Activated naive CD4-positive, alpha-beta T cell treated with anti-CD3 and anti-CD28 coated beads, Interleukin-2, amount 10 ng/mL, durations not matched to agents 7 days and 5 days (primary cell): Measurements from ENCODE around the gene MACC1.

ENCODE experiments used
- CTCF ChIA-PET: fragments of 350-600 bp; sonication (Branson Sonifier 250); formaldehyde crosslinking; loops from one replicate; lab custom pipeline; 2021; ENCODE audit warnings: antibody characterized with exemption; lab: Charles Lee
- DNase-seq: peaks from one replicate; pipeline ENCODE4 v3.0.0-alpha.2; 2020
- H3K27ac Mint-ChIP-seq: one replicate; pipeline ENCODE4 v1.8.0; 2021; ENCODE audit warnings: mild to moderate bottlenecking, moderate library complexity, mixed read lengths
- H3K27me3 Mint-ChIP-seq: one replicate; pipeline ENCODE4 v1.8.0; 2021; ENCODE audit warnings: mild to moderate bottlenecking, mixed read lengths
- H3K36me3 Mint-ChIP-seq: one replicate; pipeline ENCODE4 v1.8.0; 2021; ENCODE audit warnings: mixed read lengths
- H3K4me1 Mint-ChIP-seq: one replicate; pipeline ENCODE4 v1.8.0; 2021; ENCODE audit warnings: mixed read lengths
- H3K4me3 Mint-ChIP-seq: one replicate; pipeline ENCODE4 v1.8.0; 2021; ENCODE audit warnings: mild to moderate bottlenecking, moderate library complexity, mixed read lengths
- H3K9me3 Mint-ChIP-seq: one replicate; pipeline ENCODE4 v1.8.0; 2021; ENCODE audit warnings: mixed read lengths

Gene MACC1

DNA sequence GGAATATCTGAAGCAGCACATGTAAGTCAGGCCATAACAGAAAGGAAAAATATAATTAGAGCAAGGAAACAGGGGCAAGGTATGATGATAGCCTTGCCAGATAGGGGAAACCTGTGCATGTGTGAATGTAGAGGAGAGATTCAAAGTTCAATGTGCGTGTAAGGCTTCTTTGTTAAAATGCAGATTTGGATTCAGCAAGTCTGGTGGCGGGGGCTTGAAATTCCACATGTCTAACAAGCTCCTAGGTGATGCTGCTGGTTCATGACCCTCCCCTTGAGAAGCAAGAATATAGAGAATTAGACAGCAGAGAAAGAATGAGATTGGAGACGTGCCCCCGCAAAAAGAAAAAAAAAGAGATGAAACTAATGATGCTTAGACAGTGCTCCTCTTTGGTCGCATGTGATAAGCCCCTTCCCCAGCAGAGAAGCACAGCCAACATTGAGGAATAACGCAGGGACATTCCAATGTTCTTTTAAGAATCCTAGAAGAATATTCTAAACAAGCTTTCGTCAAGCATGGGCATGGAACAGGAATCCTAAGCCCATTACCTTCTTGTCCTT, 21.1 kb upstream of the MACC1 start:
- no peak overlapping the region for H3K4me3 Mint-ChIP-seq
- CTCF ChIA-PET: no interaction called here
- H3K27ac Mint-ChIP-seq: no peak overlapping the region
- H3K27me3 Mint-ChIP-seq: no peaks in the 10 kb centered on the region
- DNase-seq: no peak
- no peaks in the 10 kb centered on the region for H3K9me3 Mint-ChIP-seq
- H3K36me3 Mint-ChIP-seq: no peaks in the 10 kb centered on the region
- H3K4me1 Mint-ChIP-seq: peaks cover 2% of the 10 kb centered on the region

GRCh38 chr7:20237464-20238193, 20.4 kb upstream of the MACC1 start:
- Mint-ChIP-seq H3K27me3 (no peaks in the 10 kb centered on the region), H3K27ac (no peak overlapping the region), H3K36me3 (no peaks in the 10 kb centered on the region), H3K4me3 (no peak overlapping the region), H3K4me1 (peaks cover 2% of the 10 kb centered on the region), H3K9me3 (no peaks in the 10 kb centered on the region)
- no peak for DNase-seq
- CTCF ChIA-PET: no interaction called here

DNA sequence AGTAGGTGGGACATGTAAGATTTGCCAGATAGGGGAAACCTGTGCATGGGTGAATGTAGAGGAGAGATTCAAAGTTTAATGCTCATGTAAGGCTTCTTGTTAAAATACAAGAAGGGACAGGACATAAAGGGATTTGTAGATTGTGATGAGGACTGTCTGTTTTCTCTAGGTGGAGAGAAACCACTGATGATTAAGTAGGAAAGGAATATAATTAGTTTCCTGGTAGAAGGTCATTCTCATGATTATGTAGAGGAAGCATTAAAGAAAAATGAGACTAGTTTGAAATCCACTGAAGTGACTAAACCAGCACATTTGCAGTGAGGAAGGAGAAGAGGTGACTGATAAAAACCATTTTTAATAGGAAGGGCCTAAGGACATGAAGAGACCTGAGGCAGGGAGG, 19.6 kb upstream of the MACC1 start:
- CTCF ChIA-PET: no interaction called here
- Mint-ChIP-seq H3K4me3 (no peak overlapping the region), H3K36me3 (no peaks in the 10 kb centered on the region), H3K27ac (no peak overlapping the region), H3K27me3 (no peaks in the 10 kb centered on the region), H3K9me3 (no peaks in the 10 kb centered on the region), H3K4me1 (peaks cover 2% of the 10 kb centered on the region)
- no peak for DNase-seq

DNA sequence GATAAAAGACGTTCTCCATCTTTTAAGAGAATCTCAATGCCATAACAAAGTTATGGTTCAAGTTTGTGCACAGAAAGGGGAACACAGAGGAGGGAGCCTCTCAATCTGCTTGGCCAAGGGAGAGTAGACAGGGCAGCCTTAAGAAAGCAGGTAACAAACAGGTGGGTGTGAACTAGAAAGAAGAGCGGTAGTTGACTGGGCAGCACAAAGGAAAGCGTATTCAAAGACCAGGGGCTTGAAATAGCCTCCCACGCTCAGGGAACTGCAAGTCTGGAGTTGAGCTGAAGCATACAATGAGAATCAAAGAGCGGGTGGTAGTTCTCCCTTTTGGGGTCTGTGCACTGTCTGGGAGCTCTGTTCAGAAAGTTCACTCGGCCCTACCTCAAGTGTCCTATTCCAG, 18.9 kb upstream of the MACC1 start:
- Mint-ChIP-seq H3K9me3 (no peaks in the 10 kb centered on the region), H3K27ac (no peak overlapping the region), H3K27me3 (no peaks in the 10 kb centered on the region), H3K4me1 (peaks cover 2% of the 10 kb centered on the region), H3K36me3 (no peaks in the 10 kb centered on the region), H3K4me3 (no peak overlapping the region)
- CTCF ChIA-PET: no interaction called here
- no peak for DNase-seq

DNA sequence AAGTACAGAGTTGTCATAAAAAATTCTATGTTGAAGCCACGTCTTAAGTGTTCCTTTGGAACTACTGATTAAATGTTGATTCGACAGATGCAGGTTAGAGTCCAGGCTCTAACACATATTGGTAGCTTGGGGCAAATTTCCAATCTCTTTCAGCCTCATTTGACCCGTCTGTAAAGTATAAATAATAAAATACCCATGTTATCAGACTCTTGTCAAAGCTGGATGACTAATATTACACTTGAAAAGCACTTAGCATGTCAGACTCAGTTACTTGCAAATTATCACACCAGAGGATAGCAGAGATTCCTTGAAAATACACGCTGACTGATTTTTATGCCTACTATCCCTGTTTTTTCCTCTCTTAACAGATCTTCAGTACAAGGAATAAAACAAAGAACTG, 18.1 kb upstream of the MACC1 start:
- no peaks in the 10 kb centered on the region for H3K9me3 Mint-ChIP-seq
- CTCF ChIA-PET: interaction anchor here (0.9 kb wide), 1 partner anchor 16 kb away, joined by 3 read pairs; no protein-coding TSS in a partner anchor
- no peak overlapping the region for H3K27ac Mint-ChIP-seq
- peaks cover 2% of the 10 kb centered on the region for H3K4me1 Mint-ChIP-seq
- DNase-seq: no peak
- H3K36me3 Mint-ChIP-seq: no peaks in the 10 kb centered on the region
- no peaks in the 10 kb centered on the region for H3K27me3 Mint-ChIP-seq
- no peak overlapping the region for H3K4me3 Mint-ChIP-seq

GRCh38 chr7:20233362-20233761, 16.2 kb upstream of the MACC1 start:
- CTCF ChIA-PET: no interaction called here
- no peak for DNase-seq
- Mint-ChIP-seq H3K4me3 (no peak overlapping the region), H3K36me3 (no peaks in the 10 kb centered on the region), H3K27ac (no peak overlapping the region), H3K27me3 (no peaks in the 10 kb centered on the region), H3K4me1 (no peaks in the 10 kb centered on the region), H3K9me3 (no peaks in the 10 kb centered on the region)

DNA sequence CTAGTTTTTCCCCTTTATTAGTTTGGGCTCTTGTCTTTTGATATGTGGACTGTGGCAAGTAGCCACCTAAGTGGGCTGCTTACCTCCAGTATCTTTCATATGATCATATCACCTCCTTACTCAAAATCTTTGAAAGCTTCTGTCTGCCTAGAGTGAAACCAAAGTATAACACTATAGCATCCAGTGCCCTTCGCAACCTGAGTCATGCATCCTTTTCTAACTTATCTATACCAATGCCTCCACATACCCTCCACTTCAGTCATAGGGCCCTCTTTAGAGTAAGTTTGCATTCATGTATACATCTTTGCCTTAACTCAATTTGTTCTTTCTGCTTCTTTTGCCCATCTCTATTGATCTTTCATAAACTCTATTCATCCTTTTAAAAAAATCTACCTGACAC, 15.7 kb upstream of the MACC1 start:
- Mint-ChIP-seq H3K36me3 (no peaks in the 10 kb centered on the region), H3K9me3 (no peaks in the 10 kb centered on the region), H3K4me3 (no peak overlapping the region), H3K27ac (no peak overlapping the region), H3K27me3 (no peaks in the 10 kb centered on the region), H3K4me1 (no peaks in the 10 kb centered on the region)
- CTCF ChIA-PET: no interaction called here
- no peak for DNase-seq

DNA sequence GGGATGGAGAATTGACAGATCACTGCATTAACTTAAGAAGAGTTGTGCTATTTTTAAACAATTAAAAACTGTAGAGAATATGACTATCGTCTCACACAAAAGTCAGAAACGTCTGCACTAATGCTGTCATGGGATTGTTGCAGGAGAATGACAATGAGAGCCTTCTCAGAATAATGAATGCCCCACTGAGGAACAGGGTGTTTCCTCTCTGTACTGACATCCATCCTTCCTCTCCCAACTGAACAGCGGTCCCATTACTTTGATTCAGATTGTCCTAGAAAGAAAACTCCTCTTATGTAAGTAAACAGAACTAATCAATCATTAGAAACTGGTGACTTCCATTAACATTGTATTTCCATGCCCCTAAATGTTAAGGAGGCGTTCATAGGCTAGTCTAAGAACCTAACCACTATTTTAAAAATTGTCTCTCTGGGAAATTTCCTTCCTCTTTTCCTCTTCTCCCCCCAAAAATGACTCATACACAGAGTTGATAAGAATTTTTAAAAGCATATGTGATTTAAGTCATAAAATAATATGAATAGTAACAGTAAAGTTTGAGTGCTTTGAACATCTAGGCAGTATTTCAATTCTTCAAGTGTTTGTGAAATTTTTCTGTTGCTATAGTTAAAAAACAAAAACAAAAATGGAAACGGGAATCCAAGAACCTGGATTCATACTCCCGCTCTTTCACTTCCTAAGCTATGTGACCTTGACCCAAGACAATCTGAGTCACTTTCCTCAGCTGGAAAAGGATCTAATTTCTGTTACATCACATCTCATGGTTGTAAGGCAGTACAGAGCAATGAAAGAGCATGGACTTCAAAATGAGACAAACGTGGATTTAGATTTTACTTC, 12.7 kb upstream of the MACC1 start:
- Mint-ChIP-seq H3K9me3 (no peaks in the 10 kb centered on the region), H3K4me3 (no peak overlapping the region), H3K36me3 (no peaks in the 10 kb centered on the region), H3K27ac (no peak overlapping the region), H3K27me3 (no peaks in the 10 kb centered on the region), H3K4me1 (no peaks in the 10 kb centered on the region)
- CTCF ChIA-PET: no interaction called here
- DNase-seq: no peak

DNA sequence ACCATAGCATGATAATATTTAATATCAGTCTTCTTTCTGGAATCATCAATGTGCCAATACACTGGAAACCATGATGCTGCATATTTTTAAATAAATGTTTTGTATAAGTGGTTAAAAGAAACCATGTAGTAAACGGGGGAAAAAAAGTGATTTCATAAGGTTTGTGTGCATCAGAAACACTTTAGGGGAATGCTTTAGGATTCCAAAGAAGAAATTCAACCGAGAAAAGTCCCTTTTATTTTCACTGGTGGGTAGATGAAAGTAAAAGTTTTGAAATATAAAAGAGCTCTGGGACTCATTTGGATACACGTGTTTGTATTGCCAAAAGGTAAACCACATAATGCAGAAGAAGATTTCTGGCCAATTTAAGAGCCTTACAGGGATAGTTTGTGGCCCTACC, 11.9 kb upstream of the MACC1 start:
- CTCF ChIA-PET: no interaction called here

GRCh38 chr7:20228654-20229053, 11.5 kb upstream of the MACC1 start:
- no peaks in the 10 kb centered on the region for H3K4me1 Mint-ChIP-seq
- no peaks in the 10 kb centered on the region for H3K27me3 Mint-ChIP-seq
- H3K4me3 Mint-ChIP-seq: no peak overlapping the region
- no peaks in the 10 kb centered on the region for H3K9me3 Mint-ChIP-seq
- CTCF ChIA-PET: no interaction called here
- H3K36me3 Mint-ChIP-seq: no peaks in the 10 kb centered on the region
- no peak for DNase-seq
- no peak overlapping the region for H3K27ac Mint-ChIP-seq

More for the DNA sequence above, 11.9 kb upstream of the MACC1 start:
- H3K27me3 Mint-ChIP-seq: no peaks in the 10 kb centered on the region
- H3K27ac Mint-ChIP-seq: no peak overlapping the region
- no peaks in the 10 kb centered on the region for H3K36me3 Mint-ChIP-seq
- H3K9me3 Mint-ChIP-seq: no peaks in the 10 kb centered on the region
- DNase-seq: no peak
- no peaks in the 10 kb centered on the region for H3K4me1 Mint-ChIP-seq
- H3K4me3 Mint-ChIP-seq: no peak overlapping the region

DNA sequence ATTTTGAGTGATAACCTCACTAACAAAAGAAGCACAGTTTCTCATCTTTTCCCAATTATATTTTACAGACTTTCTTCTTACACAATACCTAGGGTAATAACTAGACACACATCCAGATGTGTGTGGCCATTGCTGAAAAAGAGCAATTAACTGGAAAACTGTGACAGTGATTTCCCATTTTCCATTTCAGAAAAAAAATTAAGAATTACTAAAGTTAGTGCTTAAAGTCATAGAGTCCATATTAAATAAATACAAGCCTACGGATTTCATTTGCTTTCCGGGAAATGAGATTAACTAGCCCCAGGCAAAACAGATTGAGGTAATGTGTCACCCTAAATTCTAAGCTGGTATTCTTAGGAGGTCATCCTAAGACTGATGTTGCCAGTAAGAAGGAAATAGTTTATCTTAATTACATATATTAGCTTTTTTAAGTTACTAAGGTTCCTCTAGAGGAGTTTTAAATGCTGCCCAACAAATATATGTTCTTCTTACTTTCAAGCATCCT, 10.2 kb upstream of the MACC1 start:
- Mint-ChIP-seq H3K4me3 (no peak overlapping the region), H3K4me1 (no peaks in the 10 kb centered on the region), H3K27ac (no peak overlapping the region), H3K9me3 (no peaks in the 10 kb centered on the region), H3K36me3 (no peaks in the 10 kb centered on the region), H3K27me3 (no peaks in the 10 kb centered on the region)
- DNase-seq: no peak
- CTCF ChIA-PET: no interaction called here

DNA sequence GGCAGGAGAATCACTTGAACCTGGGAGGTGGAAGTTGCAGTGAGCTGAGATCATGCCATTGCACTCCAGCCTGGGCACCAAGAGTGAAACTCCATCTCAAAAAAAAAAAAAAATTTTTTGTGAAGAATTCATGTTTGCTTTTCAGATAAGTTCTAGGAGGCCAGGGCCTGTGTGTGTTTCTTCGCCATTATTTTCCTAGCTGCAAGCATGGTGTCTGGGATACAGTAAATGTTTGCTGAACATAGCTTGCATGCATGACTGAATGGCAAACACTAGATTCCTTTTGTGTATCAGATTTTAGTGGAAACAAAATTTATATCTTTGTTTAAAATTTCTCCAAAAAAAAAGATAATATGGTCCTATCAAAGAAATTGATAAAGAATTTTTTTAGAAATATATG, 9.7 kb upstream of the MACC1 start:
- no peaks in the 10 kb centered on the region for H3K27me3 Mint-ChIP-seq
- no peaks in the 10 kb centered on the region for H3K9me3 Mint-ChIP-seq
- H3K4me3 Mint-ChIP-seq: no peak overlapping the region
- no peaks in the 10 kb centered on the region for H3K36me3 Mint-ChIP-seq
- CTCF ChIA-PET: no interaction called here
- H3K4me1 Mint-ChIP-seq: no peaks in the 10 kb centered on the region
- no peak overlapping the region for H3K27ac Mint-ChIP-seq
- no peak for DNase-seq

DNA sequence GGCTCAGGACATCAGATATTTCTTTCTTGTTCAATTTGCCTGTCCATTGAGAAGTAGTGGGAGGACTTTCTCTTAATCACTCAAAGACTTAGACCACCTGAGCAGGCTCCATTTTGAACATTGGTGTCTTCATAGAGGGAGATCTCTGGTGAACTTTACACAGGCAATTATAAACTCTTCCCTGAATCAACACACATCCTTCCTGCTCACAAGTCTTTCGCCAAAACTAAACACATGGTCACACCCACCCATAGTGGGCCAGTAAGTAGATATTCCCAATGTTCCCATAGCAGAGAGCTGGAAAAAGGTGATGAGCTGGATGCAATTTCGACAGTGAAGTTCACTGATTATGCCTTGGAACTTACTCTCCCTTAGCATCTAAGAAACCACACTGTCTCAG, 8.2 kb upstream of the MACC1 start:
- H3K4me3 Mint-ChIP-seq: no peak overlapping the region
- CTCF ChIA-PET: no interaction called here

DNA sequence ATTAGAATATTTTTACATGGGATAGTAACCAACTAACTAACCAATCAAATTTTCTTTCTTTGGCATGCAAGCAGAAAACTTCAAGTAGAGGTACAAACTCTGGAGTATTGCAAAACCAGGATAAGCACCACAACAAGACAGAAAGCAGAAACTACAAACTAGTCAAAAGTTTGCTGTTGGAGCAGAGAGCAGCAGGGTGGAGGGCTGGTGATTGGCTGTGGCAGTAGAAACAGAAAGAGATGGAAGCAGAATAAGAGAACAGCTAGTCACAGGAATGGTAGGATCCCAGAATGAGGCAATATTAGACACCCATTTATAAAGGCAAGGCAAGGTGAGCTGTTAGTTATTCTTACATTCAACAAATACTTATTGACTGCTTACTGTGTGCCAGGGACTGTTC, 6.8 kb upstream of the MACC1 start:
- no peaks in the 10 kb centered on the region for H3K27me3 Mint-ChIP-seq
- no peak overlapping the region for H3K4me3 Mint-ChIP-seq
- CTCF ChIA-PET: no interaction called here
- no peaks in the 10 kb centered on the region for H3K9me3 Mint-ChIP-seq
- H3K36me3 Mint-ChIP-seq: no peaks in the 10 kb centered on the region
- no peak overlapping the region for H3K27ac Mint-ChIP-seq
- no peak for DNase-seq
- no peaks in the 10 kb centered on the region for H3K4me1 Mint-ChIP-seq

More for the DNA sequence above, 8.2 kb upstream of the MACC1 start:
- no peak overlapping the region for H3K27ac Mint-ChIP-seq
- no peak for DNase-seq
- H3K9me3 Mint-ChIP-seq: no peaks in the 10 kb centered on the region
- H3K36me3 Mint-ChIP-seq: no peaks in the 10 kb centered on the region
- H3K27me3 Mint-ChIP-seq: no peaks in the 10 kb centered on the region
- no peaks in the 10 kb centered on the region for H3K4me1 Mint-ChIP-seq
